SK-N-SH treated with all-trans-retinoic acid at 6 μM for 48 hours (cell line): ENCODE measurements around the gene WNT7A.

Experiments
- ESRRG ChIP-seq: fragments of 250-450 bp; sonication (Bioruptor Pico); IDR thresholded peaks from 2 replicates; pipeline ENCODE4 v1.6.1; 2021; ENCODE audit warnings: mild to moderate bottlenecking
- TF ChIP-seq, protein P1 (sequence below): fragments of 250-450 bp; sonication (Bioruptor Pico); IDR thresholded peaks from 2 replicates; pipeline ENCODE4 v1.8.0; 2020; ENCODE audit warnings: mild to moderate bottlenecking, moderate library complexity, borderline replicate concordance
- TF ChIP-seq, protein P2 (sequence below): fragments of 250-450 bp; sonication (Bioruptor Pico); IDR thresholded peaks from 2 replicates; pipeline ENCODE4 v1.8.0; 2021; ENCODE audit warnings: low read depth, mild to moderate bottlenecking, moderate library complexity, borderline replicate concordance

DNA sequence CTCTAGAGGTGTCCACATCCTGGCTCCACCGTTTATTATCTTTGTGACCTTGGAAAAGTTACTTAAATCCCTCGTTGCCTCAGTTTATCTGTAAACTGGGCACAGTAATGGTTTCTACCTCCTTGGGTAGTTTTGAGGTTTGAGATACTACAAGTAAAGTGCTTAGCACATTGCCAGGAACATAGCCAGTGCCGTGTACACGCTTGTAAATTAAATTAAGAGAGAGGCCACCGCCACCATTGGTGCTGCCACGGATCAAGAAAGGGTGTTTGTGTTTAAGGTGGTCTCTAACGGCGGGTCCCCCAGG, 5.8 kb upstream of the WNT7A start:
- TF ChIP-seq, protein P1, sequence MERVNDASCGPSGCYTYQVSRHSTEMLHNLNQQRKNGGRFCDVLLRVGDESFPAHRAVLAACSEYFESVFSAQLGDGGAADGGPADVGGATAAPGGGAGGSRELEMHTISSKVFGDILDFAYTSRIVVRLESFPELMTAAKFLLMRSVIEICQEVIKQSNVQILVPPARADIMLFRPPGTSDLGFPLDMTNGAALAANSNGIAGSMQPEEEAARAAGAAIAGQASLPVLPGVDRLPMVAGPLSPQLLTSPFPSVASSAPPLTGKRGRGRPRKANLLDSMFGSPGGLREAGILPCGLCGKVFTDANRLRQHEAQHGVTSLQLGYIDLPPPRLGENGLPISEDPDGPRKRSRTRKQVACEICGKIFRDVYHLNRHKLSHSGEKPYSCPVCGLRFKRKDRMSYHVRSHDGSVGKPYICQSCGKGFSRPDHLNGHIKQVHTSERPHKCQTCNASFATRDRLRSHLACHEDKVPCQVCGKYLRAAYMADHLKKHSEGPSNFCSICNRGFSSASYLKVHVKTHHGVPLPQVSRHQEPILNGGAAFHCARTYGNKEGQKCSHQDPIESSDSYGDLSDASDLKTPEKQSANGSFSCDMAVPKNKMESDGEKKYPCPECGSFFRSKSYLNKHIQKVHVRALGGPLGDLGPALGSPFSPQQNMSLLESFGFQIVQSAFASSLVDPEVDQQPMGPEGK (CRISPR knock-in tag) = no peak
- TF ChIP-seq, protein P2, sequence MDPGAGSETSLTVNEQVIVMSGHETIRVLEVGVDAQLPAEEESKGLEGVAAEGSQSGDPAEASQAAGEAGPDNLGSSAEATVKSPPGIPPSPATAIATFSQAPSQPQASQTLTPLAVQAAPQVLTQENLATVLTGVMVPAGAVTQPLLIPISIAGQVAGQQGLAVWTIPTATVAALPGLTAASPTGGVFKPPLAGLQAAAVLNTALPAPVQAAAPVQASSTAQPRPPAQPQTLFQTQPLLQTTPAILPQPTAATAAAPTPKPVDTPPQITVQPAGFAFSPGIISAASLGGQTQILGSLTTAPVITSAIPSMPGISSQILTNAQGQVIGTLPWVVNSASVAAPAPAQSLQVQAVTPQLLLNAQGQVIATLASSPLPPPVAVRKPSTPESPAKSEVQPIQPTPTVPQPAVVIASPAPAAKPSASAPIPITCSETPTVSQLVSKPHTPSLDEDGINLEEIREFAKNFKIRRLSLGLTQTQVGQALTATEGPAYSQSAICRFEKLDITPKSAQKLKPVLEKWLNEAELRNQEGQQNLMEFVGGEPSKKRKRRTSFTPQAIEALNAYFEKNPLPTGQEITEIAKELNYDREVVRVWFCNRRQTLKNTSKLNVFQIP (CRISPR knock-in tag) = no peak
- no peak for TF ChIP-seq ESRRG (CRISPR knock-in tag)
